AG10803 (cell line): ENCODE data around the gene PROX2.

Experiments
- DNase-seq: peaks from one replicate; pipeline ENCODE4 v3.0.0; 2010; ENCODE audit warnings: low read depth
- H3K4me3 ChIP-seq: 2 replicates; pipeline ENCODE4 v1.5.1; 2011; ENCODE audit warnings: mild to moderate bottlenecking, low read length, control low read depth
- CTCF ChIP-seq: conservative IDR thresholded peaks from 2 replicates; pipeline ENCODE4 v1.5.1; 2011; ENCODE audit warnings: mild to moderate bottlenecking, low read length, control low read depth, inconsistent platforms

PROX2 gene

GRCh38 chr14:74909501-74909900 is 33.6 kb upstream of the PROX2 start:
- H3K4me3 ChIP-seq: no peak overlapping the region
- TF ChIP-seq CTCF: no peak
- no peak for DNase-seq

GRCh38 chr14:74908861-74909341 is 33.0 kb upstream of the PROX2 start:
- no peak for DNase-seq
- no peak overlapping the region for H3K4me3 ChIP-seq
- TF ChIP-seq CTCF: no peak

GRCh38 chr14:74907744-74908143 is 31.8 kb upstream of the PROX2 start:
- no peak for TF ChIP-seq CTCF
- H3K4me3 ChIP-seq: no peak overlapping the region
- DNase-seq: no peak

DNA sequence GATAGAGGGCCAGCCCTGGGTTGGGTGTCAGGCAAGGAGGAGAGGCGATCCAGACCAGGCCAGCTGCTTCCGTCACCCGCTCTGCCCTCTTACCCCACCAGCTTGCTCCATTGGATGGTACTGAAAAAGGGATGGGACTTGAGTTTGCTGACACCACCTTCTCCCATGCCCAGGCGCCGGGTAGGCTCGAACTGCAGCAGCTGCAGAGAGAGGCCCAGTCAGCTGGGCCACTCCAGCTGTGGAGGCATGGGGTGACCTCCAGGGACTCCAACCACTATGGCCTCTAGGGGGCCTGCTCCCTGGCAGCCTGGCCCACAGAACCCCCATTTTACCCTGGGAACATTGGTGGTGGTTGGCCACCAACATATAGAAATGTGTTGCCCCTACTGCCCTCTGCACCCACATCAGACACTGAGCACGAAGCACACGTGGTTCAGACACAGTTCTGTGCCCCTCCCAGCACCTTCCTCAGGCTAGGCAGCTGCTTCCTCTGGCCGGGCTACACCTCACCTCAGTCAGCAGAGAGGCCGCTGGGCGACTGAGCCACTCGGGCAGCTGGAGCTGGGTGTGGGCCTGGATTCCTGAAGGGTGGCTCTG is 31.1 kb upstream of the PROX2 start:
- TF ChIP-seq CTCF: peak; percentile 30
- no peak for DNase-seq
- H3K4me3 ChIP-seq: no peak overlapping the region

DNA sequence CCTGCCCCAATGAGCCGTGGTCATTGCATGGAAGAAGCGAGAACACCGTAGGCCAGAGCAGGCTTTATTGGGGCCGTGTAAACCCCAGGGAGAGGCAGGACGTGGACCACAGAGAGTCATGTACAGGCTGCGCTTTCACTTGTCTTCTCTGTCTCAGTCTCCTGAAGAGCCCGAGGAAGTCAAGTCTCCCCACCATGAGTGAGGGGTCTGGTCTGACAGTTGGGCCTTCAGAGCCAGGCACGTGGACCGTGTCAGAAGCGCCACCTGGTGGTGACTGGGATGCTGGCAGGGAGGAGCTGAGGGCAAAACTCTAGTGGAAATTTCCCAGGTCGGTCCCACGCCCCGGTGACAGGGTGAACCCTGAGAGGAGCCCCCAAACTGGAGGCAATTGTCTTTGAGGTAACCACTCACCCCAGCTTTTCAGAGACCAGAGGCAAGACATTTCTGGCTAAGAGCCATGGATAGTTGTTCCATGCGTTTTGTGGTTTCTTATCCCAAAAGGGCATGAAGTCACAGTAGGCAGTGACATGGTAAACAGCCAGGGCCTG is 29.7 kb upstream of the PROX2 start:
- TF ChIP-seq CTCF: peak; percentile 96
- no peak overlapping the region for H3K4me3 ChIP-seq
- DNase-seq: peak; percentile 51

DNA sequence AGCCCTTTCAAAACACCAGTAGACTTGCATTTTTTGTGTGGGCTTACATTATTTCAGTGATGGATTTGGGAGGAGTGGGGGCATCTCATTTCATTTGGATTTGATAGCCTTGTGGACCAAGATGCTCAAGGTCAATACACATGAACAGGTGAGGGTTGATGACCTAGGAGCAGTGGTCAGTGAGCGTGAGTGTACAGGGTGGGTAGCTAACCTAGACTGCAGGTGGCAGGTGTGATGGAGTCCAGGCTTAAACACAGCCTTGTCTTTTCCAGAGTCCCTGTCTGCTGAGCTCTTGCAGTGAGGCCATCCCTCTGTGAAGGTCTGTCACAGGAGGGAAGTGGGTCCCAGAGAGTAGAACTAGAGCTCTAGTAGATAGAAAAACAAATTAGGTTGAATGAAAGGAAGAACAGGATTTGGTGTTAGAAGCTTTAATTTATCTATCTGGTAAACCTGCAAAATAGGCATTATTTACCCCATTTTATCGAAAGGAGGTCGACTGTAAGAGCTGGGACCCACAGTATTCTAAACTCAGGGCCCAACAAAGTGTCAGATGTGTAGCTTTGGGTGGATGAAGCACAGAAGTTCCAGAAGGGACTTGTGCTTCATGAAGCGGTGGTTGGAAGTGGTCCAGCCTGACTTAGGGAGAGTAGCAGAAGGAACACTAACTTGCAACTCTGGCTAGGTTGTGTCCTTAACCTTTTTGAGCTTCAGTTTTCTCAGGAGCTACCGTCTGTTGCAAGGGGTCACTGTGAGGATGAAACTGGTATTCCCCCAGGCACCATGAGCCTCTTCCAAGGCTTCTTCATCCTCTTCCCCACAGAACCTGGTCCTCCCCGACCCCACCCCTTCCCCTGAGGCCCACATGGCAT is 28.9 kb upstream of the PROX2 start:
- no peak overlapping the region for H3K4me3 ChIP-seq
- no peak for DNase-seq
- TF ChIP-seq CTCF: no peak
